Liver (tissue), 3 donors: Measurements from ENCODE around the gene HRC.

Experiments used
- CTCF ChIP-seq: fragments of 150-350 bp; IDR thresholded peaks from 2 replicates; pipeline ENCODE4 v1.5.1; 2017; ENCODE audit warnings: improper control_type of control experiment, low read depth, low read length; ENCODE audit not compliant: missing input control
- FOXA2 ChIP-seq: IDR thresholded peaks from 2 replicates; pipeline ENCODE4 v1.6.1; 2016; ENCODE audit warnings: antibody characterized with exemption
- GABPA ChIP-seq, 2 donors: IDR thresholded peaks in 1 of 2; conservative IDR thresholded peaks in 1 of 2; 2 replicates each; pipeline ENCODE4 v1.6.1; 2016; ENCODE audit warnings: antibody characterized with exemption in 2 of 2, mild to moderate bottlenecking in 1 of 2, moderate library complexity in 1 of 2
- HNF4G ChIP-seq: IDR thresholded peaks from 2 replicates; pipeline ENCODE4 v1.6.1; 2016; ENCODE audit warnings: antibody characterized with exemption
- JUND ChIP-seq, 2 donors: IDR thresholded peaks; 2 replicates each; pipeline ENCODE4 v1.6.1; 2016; ENCODE audit warnings: antibody characterized with exemption in 2 of 2
- MAX ChIP-seq: IDR thresholded peaks from 2 replicates; pipeline ENCODE4 v1.6.1; 2016; ENCODE audit warnings: antibody characterized with exemption
- RAD21 ChIP-seq, 2 donors: IDR thresholded peaks; 2 replicates each; pipeline ENCODE4 v1.6.1; 2016; ENCODE audit warnings: antibody characterized with exemption in 2 of 2, mild to moderate bottlenecking in 2 of 2
- TAF1 ChIP-seq: conservative IDR thresholded peaks from 2 replicates; pipeline ENCODE4 v1.6.1; 2016; ENCODE audit warnings: antibody characterized with exemption, mild to moderate bottlenecking
- ZBTB33 ChIP-seq: IDR thresholded peaks from 2 replicates; pipeline ENCODE4 v1.6.1; 2016; ENCODE audit warnings: antibody characterized with exemption
- donor health status: healthy.
- donor health status: healthy.

GRCh38 chr19:49188626-49189200 lies 33.5 kb upstream of the HRC start:
- no peak for TF ChIP-seq CTCF
- no peak for TF ChIP-seq MAX
- TF ChIP-seq TAF1, result no peak
- TF ChIP-seq RAD21 (IDR thresholded peaks at IDR 0.05), result no peak
- TF ChIP-seq JUND (IDR thresholded peaks at IDR 0.05), result no peak
- TF ChIP-seq HNF4G, result no peak
- TF ChIP-seq GABPA (IDR thresholded peaks at IDR 0.05 in 1 of 2, conservative IDR thresholded peaks at IDR 0.05 in 1 of 2), result no peak
- TF ChIP-seq ZBTB33, result no peak
- no peak for TF ChIP-seq FOXA2
